Activated CD4-positive, alpha-beta memory T cell treated with anti-CD3 and anti-CD28 coated beads for 36 hours (primary cell): ENCODE results near the gene LIPH. TPM values are rescaled to one million over a fixed set of nuclear protein-coding genes. Genes with fewer than 3 reads are reported as not detected.
"Not testable (repeated sequence)": the region's sequence is repeated elsewhere in the genome, so short reads cannot be mapped to it uniquely, and the experiment has no call there.

Source experiments
- CTCF ChIA-PET: fragments of 350-600 bp; sonication (Branson Sonifier 250); formaldehyde crosslinking; loops from one replicate; lab custom pipeline; 2021; ENCODE audit warnings: antibody characterized with exemption, inconsistent platforms; lab: Charles Lee
- POLR2A ChIA-PET: fragments of 350-600 bp; sonication (Branson Sonifier 250); formaldehyde crosslinking; loops from one replicate; lab custom pipeline; 2021; ENCODE audit warnings: antibody characterized with exemption; lab: Charles Lee
- DNase-seq: peaks from one replicate; pipeline ENCODE4 v3.0.0-alpha.2; 2020
- H3K27ac Mint-ChIP-seq: one replicate; pipeline ENCODE4 v1.8.0; 2021; ENCODE audit warnings: mixed read lengths
- H3K27me3 Mint-ChIP-seq: one replicate; pipeline ENCODE4 v1.8.0; 2021; ENCODE audit warnings: mixed read lengths
- H3K36me3 Mint-ChIP-seq: one replicate; pipeline ENCODE4 v1.8.0; 2021; ENCODE audit warnings: mixed read lengths
- H3K4me1 Mint-ChIP-seq: one replicate; pipeline ENCODE4 v1.8.0; 2021; ENCODE audit warnings: low read depth, mixed read lengths
- H3K4me3 Mint-ChIP-seq: one replicate; pipeline ENCODE4 v1.8.0; 2021; ENCODE audit warnings: mild to moderate bottlenecking, mixed read lengths
- H3K9me3 Mint-ChIP-seq: one replicate; pipeline ENCODE4 v1.8.0; 2021; ENCODE audit warnings: mixed read lengths
- intact Hi-C: fragments of 100-400 bp; cut with micrococcal nuclease; formaldehyde crosslinking; loops from one replicate; pipeline ENCODE4 v1.15.1; 2023
- total RNA-seq, 2 experiments: library from RNA; stranded (reverse); gene quantifications; one replicate each; pipeline ENCODE4 v1.2.3, GENCODE V29; 2021

LIPH gene
- total RNA-seq, 2 experiments from 2014 or later, result not detected

DNA sequence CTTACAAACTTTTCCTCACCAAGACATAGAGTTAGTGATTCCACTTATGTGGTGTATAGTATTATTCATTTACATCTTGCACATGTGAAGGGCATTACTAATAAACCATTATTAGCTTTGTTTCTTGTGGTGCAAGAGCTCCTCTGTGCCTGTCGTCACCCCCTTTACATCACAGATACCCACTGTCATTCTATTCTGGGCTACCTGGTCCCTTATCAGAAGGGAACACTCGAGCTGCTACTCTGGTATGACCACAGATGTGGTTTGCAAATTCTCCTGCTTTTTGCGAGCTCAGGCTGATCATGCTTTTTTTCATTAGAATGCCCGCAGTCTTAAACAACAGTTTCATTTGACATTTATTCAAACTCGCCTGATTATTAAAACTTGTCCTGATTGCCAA lies 19.8 kb upstream of the LIPH start:
- Mint-ChIP-seq H3K9me3 (peaks cover 21% of the 10 kb centered on the region), H3K36me3 (no peaks in the 10 kb centered on the region), H3K4me1 (peaks cover 3% of the 10 kb centered on the region), H3K27ac (no peak overlapping the region), H3K27me3 (no peaks in the 10 kb centered on the region), H3K4me3 (no peak overlapping the region)
- ChIA-PET POLR2A (interaction anchor here (1.4 kb wide), 1 partner anchor 14 kb away, joined by 3 read pairs; the partner anchor contains the start of gene SENP2), CTCF (interaction anchor here (0.7 to 2.2 kb wide), 4 partner anchors 12 to 112 kb away, joined by 3 to 9 read pairs (median 4); no protein-coding TSS in a partner anchor)
- intact Hi-C loops, result no loop called here
- no peak for DNase-seq

- Mint-ChIP-seq H3K9me3 (no peaks in the 10 kb centered on the region), H3K4me1 (peaks cover 8% of the 10 kb centered on the region), H3K27me3 (peaks cover 5% of the 10 kb centered on the region), H3K27ac (no peak overlapping the region), H3K4me3 (no peak overlapping the region), H3K36me3 (no peaks in the 10 kb centered on the region)
- intact Hi-C loops, result no loop called here
- ChIA-PET CTCF (interaction anchor here (0.6 kb wide), 1 partner anchor 137 kb away, joined by 3 read pairs; no protein-coding TSS in a partner anchor), POLR2A (no interaction called here)
- DNase-seq, result no peak
Observed at GRCh38 chr3:185561958-185562357, 9.6 kb upstream of the LIPH start.

DNA sequence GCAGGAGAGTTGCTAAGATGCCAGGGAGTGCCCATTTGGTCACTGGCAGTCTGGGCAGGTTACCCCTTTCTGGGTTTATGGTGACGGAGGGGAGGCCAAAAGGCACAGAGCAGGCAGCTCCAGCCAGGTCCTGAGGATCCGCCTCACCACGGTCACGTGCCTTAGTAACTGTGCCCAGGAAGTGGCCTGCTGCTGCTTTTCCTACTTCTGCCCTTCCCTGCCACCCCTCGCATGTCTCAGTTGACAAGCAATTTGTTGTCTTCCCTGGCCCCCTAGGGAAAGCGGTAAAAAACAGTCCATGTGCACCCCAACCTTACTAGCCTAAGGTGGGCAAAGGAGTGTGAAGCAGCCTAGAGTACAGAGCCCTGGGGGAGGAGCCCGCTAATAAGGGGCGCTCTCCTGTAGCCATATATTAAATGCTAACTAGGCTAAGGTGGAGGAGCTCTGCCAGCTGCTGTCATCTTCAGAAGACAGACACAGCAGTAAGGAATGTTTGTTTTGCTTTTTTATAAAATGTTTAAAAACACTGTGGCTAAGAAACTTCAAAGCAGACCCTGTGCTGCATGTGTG lies 9.1 kb upstream of the LIPH start:
- no peaks in the 10 kb centered on the region for H3K9me3 Mint-ChIP-seq
- DNase-seq, result no peak
- peaks cover 8% of the 10 kb centered on the region for H3K4me1 Mint-ChIP-seq
- peaks cover 5% of the 10 kb centered on the region for H3K27me3 Mint-ChIP-seq
- no peaks in the 10 kb centered on the region for H3K36me3 Mint-ChIP-seq
- no peak overlapping the region for H3K27ac Mint-ChIP-seq
- H3K4me3 Mint-ChIP-seq, result no peak overlapping the region
- POLR2A ChIA-PET, result no interaction called here
- CTCF ChIA-PET, result no interaction called here
- intact Hi-C loops, result no loop called here

- CTCF ChIA-PET, result interaction anchor here (0.9 to 3.7 kb wide), 7 partner anchors 12 to 209 kb away, joined by 3 to 33 read pairs (median 4); partner anchors contain the start of gene TMEM41A
- H3K4me1 Mint-ChIP-seq, result peaks cover 8% of the 10 kb centered on the region
- intact Hi-C loops, result no loop called here
- H3K36me3 Mint-ChIP-seq, result no peaks in the 10 kb centered on the region
- DNase-seq, result no peak
- H3K9me3 Mint-ChIP-seq, result no peaks in the 10 kb centered on the region
- no peak overlapping the region for H3K4me3 Mint-ChIP-seq
- POLR2A ChIA-PET, result no interaction called here
- no peak overlapping the region for H3K27ac Mint-ChIP-seq
- peaks cover 5% of the 10 kb centered on the region for H3K27me3 Mint-ChIP-seq
Observed at GRCh38 chr3:185560676-185561075, 8.3 kb upstream of the LIPH start.

DNA sequence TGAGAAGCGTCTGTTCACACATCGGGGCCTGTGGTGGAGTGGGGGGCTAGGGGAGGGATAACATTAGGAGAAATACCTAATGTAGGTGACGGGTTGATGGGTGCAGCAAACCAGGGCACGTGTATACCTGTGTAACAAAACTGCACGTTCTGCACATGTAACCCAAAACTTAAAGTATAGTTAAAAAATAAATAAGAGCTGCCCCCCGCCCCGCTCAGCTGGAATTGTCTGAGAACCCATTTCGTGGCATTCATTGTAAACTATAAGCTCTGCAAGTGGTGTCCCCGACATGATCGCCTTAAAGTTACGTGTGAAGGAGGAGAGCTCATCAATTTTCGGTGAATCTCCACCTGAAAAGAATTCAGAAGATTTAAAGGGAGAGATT lies 7.3 kb upstream of the LIPH start:
- ChIA-PET CTCF (interaction anchor here (0.6 to 3.7 kb wide), 34 partner anchors 13 to 1243 kb away, joined by 3 to 33 read pairs (median 4); partner anchors contain the start of genes SENP2 and TMEM41A), POLR2A (interaction anchor here (1.3 kb wide), 1 partner anchor 61 kb away, joined by 7 read pairs; the partner anchor contains the start of gene TMEM41A)
- Mint-ChIP-seq H3K4me3 (no peak overlapping the region), H3K27me3 (peaks cover 5% of the 10 kb centered on the region), H3K9me3 (no peaks in the 10 kb centered on the region), H3K27ac (no peak overlapping the region), H3K36me3 (no peaks in the 10 kb centered on the region), H3K4me1 (peaks cover 8% of the 10 kb centered on the region)
- no peak for DNase-seq
- intact Hi-C loops, result loop anchor here (1.0 kb wide), 1 partner anchor 205 kb away; no protein-coding TSS in a partner anchor

GRCh38 chr3:185558395-185558794 lies 6.0 kb upstream of the LIPH start:
- H3K27me3 Mint-ChIP-seq, result peaks cover 5% of the 10 kb centered on the region
- ChIA-PET POLR2A (interaction anchor here (1.3 kb wide), 1 partner anchor 60 kb away, joined by 7 read pairs; the partner anchor contains the start of gene TMEM41A), CTCF (interaction anchor here (0.6 to 3.7 kb wide), 19 partner anchors 12 to 373 kb away, joined by 3 to 33 read pairs (median 6); partner anchors contain the start of genes SENP2 and TMEM41A)
- H3K27ac Mint-ChIP-seq, result no peak overlapping the region
- H3K4me3 Mint-ChIP-seq, result no peak overlapping the region
- DNase-seq, result no peak
- H3K4me1 Mint-ChIP-seq, result peaks cover 8% of the 10 kb centered on the region
- intact Hi-C loops, result loop anchor here (1.0 kb wide), 1 partner anchor 59 kb away; the partner anchor contains the start of gene TMEM41A
- H3K9me3 Mint-ChIP-seq, result no peaks in the 10 kb centered on the region
- no peaks in the 10 kb centered on the region for H3K36me3 Mint-ChIP-seq

DNA sequence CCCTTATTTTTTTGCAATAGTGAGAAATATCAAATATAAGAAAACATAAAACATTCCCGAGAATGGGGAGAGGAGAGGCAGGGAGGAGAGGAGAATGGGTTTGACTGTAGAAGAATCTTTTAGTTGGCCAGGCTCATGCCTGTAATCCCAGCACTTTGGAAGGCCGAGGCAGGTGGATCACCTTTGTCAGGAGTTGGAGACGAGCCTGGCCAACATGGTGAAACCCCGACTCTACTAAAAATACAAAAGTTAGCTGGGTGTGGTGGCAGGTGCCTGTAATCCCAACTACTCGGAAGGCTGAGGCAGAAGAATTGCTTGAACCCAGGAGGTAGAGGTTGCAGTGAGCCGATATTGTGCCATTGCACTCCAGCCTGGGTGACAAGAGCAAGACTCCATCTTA lies 4.3 kb upstream of the LIPH start:
- H3K9me3 Mint-ChIP-seq, intact Hi-C loops, H3K4me3 Mint-ChIP-seq, H3K27me3 Mint-ChIP-seq, DNase-seq, H3K27ac Mint-ChIP-seq, POLR2A ChIA-PET, H3K36me3 Mint-ChIP-seq: not testable (repeated sequence)
- CTCF ChIA-PET, result interaction anchor here (1.4 kb wide), 1 partner anchor 22 kb away, joined by 4 read pairs; no protein-coding TSS in a partner anchor
- peaks cover 15% of the 10 kb centered on the region for H3K4me1 Mint-ChIP-seq

DNA sequence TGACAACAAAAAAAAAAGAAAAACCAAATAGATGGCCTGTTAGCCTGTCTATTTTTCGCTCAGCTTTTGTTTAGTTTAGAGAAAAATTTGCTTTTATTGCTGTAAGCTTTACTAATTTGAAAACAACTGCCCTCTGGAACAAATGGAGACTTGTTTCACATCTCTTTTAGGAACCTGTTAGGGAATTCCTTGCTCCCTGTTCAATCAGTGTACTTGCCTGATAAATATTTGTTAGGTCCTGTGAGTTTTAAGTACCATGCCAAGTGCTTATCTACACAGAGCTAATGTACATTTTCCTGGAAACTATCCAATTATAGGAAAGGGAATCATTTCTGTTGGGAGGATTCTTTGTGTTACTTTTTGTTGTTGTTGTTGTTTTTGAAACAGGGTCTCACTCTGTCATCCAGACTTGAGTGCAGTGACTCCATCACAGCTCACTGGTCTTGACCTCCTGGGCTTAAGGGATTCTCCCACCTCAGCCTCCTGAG lies 3.5 kb upstream of the LIPH start:
- H3K36me3 Mint-ChIP-seq, result no peaks in the 10 kb centered on the region
- no peak overlapping the region for H3K27ac Mint-ChIP-seq
- CTCF ChIA-PET, result no interaction called here
- peaks cover 15% of the 10 kb centered on the region for H3K4me1 Mint-ChIP-seq
- DNase-seq, result no peak
- intact Hi-C loops, result no loop called here
- POLR2A ChIA-PET, result no interaction called here
- H3K4me3 Mint-ChIP-seq, result no peak overlapping the region
- no peaks in the 10 kb centered on the region for H3K9me3 Mint-ChIP-seq
- peaks cover 4% of the 10 kb centered on the region for H3K27me3 Mint-ChIP-seq

GRCh38 chr3:185555101-185555501 lies 2.7 kb upstream of the LIPH start:
- intact Hi-C loops, result no loop called here
- no peaks in the 10 kb centered on the region for H3K9me3 Mint-ChIP-seq
- no peak overlapping the region for H3K4me3 Mint-ChIP-seq
- peaks cover 4% of the 10 kb centered on the region for H3K27me3 Mint-ChIP-seq
- ChIA-PET CTCF (no interaction called here), POLR2A (no interaction called here)
- no peak overlapping the region for H3K27ac Mint-ChIP-seq
- H3K4me1 Mint-ChIP-seq, result peaks cover 15% of the 10 kb centered on the region
- no peak for DNase-seq
- no peaks in the 10 kb centered on the region for H3K36me3 Mint-ChIP-seq

GRCh38 chr3:185549651-185550111 lies 2.7 kb downstream of the LIPH start:
- peaks cover 18% of the 10 kb centered on the region for H3K4me1 Mint-ChIP-seq
- CTCF ChIA-PET, result interaction anchor here (1.2 kb wide), 1 partner anchor 25 kb away, joined by 3 read pairs; no protein-coding TSS in a partner anchor

DNA sequence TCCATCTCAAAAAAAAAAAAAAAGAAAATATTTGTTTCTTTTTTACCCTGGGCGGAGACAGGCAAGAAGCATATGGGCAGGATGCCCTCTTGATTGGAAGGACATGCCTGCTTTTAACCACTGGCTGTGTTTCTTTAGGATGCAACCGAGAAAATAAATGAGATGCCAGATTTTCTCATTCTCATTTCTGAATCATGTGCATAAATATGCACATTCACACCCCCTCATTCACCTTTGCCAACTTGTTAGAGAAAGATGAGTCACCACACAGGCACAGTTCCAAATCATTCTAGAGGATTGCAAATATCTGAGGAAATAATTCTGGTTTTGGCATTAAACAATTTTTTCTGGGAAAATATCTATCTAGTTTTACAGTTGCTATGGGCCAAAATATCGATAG lies 3.3 kb downstream of the LIPH start:
- Mint-ChIP-seq H3K4me1 (peaks cover 18% of the 10 kb centered on the region), H3K27me3 (no peaks in the 10 kb centered on the region), H3K9me3 (no peaks in the 10 kb centered on the region), H3K27ac (no peak overlapping the region), H3K4me3 (no peak overlapping the region), H3K36me3 (no peaks in the 10 kb centered on the region)
- intact Hi-C loops, result loop anchor here (2.0 kb wide), 1 partner anchor 50 kb away; the partner anchor contains the start of gene TMEM41A
- no peak for DNase-seq
- ChIA-PET CTCF (interaction anchor here (1.2 kb wide), 1 partner anchor 26 kb away, joined by 3 read pairs; no protein-coding TSS in a partner anchor), POLR2A (no interaction called here)

More at GRCh38 chr3:185549651-185550111, 2.7 kb downstream of the LIPH start:
- no peaks in the 10 kb centered on the region for H3K36me3 Mint-ChIP-seq
- intact Hi-C loops, result loop anchor here (2.0 kb wide), 1 partner anchor 51 kb away; the partner anchor contains the start of gene TMEM41A
- DNase-seq, result no peak
- H3K9me3 Mint-ChIP-seq, result no peaks in the 10 kb centered on the region
- no peak overlapping the region for H3K27ac Mint-ChIP-seq
- POLR2A ChIA-PET, result no interaction called here
- H3K4me3 Mint-ChIP-seq, result no peak overlapping the region
- H3K27me3 Mint-ChIP-seq, result no peaks in the 10 kb centered on the region

- POLR2A ChIA-PET, result no interaction called here
Observed at GRCh38 chr3:185540695-185541094, 11.7 kb downstream of the LIPH start.

More at GRCh38 chr3:185540695-185541094, 11.7 kb downstream of the LIPH start:
- Mint-ChIP-seq H3K9me3 (no peaks in the 10 kb centered on the region), H3K4me3 (no peak overlapping the region), H3K27ac (no peak overlapping the region), H3K4me1 (peaks cover 17% of the 10 kb centered on the region), H3K36me3 (no peaks in the 10 kb centered on the region), H3K27me3 (no peaks in the 10 kb centered on the region)
- intact Hi-C loops, result no loop called here
- CTCF ChIA-PET, result no interaction called here
- no peak for DNase-seq
